CD14-positive monocyte (primary cell): ENCODE data around the gene ATP2A2. TPM values are rescaled to one million over a fixed set of nuclear protein-coding genes. Genes with fewer than 3 reads are reported as not detected.

ENCODE experiments used
- DNase-seq, 3 donors: peaks; one replicate each; pipeline ENCODE4 v3.0.0-alpha.2; 2011 to 2022
- H2AFZ ChIP-seq: 2 replicates; pipeline ENCODE4 v1.6.0; 2012; ENCODE audit warnings: mild to moderate bottlenecking, low read depth, low read length, inconsistent platforms; ENCODE audit not compliant: insufficient read depth, poor library complexity, severe bottlenecking
- H3K27ac ChIP-seq, 2 donors: 1 replicate in 1 of 2; 2 replicates in 1 of 2; pipeline ENCODE4 v1.5.1; 2012 to 2013; ENCODE audit warnings: low read length in 2 of 2, control low read depth in 1 of 2, inconsistent platforms in 1 of 2, low read depth in 1 of 2, mild to moderate bottlenecking in 1 of 2
- H3K27me3 ChIP-seq, 2 donors: one replicate each; pipeline versions ENCODE4 v1.6.0 to v1.6.1; 2011 to 2013; ENCODE audit warnings: low read length in 2 of 2; ENCODE audit not compliant: control insufficient read depth in 2 of 2, insufficient read depth in 2 of 2
- H3K36me3 ChIP-seq, 2 donors: replicated peaks in 1 of 2; 1 replicate in 1 of 2; 2 replicates in 1 of 2; pipeline versions ENCODE4 v1.5.1 to v1.6.1; 2012 to 2013; ENCODE audit warnings: low read length in 2 of 2, control low read depth in 1 of 2, inconsistent platforms in 1 of 2, mild to moderate bottlenecking in 1 of 2; ENCODE audit not compliant: insufficient read depth in 2 of 2, control insufficient read depth in 1 of 2
- H3K4me1 ChIP-seq, 2 donors: 1 replicate in 1 of 2; 2 replicates in 1 of 2; pipeline versions ENCODE4 v1.5.1 to v1.6.1; 2012 to 2013; ENCODE audit warnings: low read length in 2 of 2, control low read depth in 1 of 2, inconsistent platforms in 1 of 2, mild to moderate bottlenecking in 1 of 2, moderate library complexity in 1 of 2; ENCODE audit not compliant: insufficient read depth in 2 of 2, control insufficient read depth in 1 of 2
- H3K4me2 ChIP-seq: replicated peaks from 2 replicates; pipeline ENCODE3; 2012; ENCODE audit warnings: low read length, moderate library complexity, mild to moderate bottlenecking; ENCODE audit not compliant: poor library complexity, severe bottlenecking; ENCODE audit errors: extremely low read depth
- H3K4me3 ChIP-seq, 3 experiments: fragments of 200-600 bp in 1 of 3; sonication (generic) in 1 of 3; replicated peaks in 1 of 3; 1 replicate in 2 of 3; 2 replicates in 1 of 3; pipeline ENCODE4 v1.5.1; 2011 to 2013; ENCODE audit warnings: low read length in 3 of 3, mild to moderate bottlenecking in 3 of 3, control low read depth in 2 of 3, low read depth in 2 of 3, inconsistent platforms in 1 of 3, moderate library complexity in 1 of 3
- H3K79me2 ChIP-seq: 2 replicates; pipeline ENCODE4 v1.6.0; 2012; ENCODE audit warnings: mild to moderate bottlenecking, control low read depth, inconsistent platforms, low read length, moderate library complexity; ENCODE audit not compliant: insufficient read depth
- H3K9ac ChIP-seq: 2 replicates; pipeline ENCODE4 v1.6.0; 2017; ENCODE audit warnings: low read length, mild to moderate bottlenecking; ENCODE audit not compliant: insufficient read depth, poor library complexity, severe bottlenecking
- H3K9me3 ChIP-seq, 2 donors: replicated peaks in 1 of 2; 1 replicate in 1 of 2; 2 replicates in 1 of 2; pipeline versions ENCODE4 v1.5.1 to v1.6.1; 2012 to 2013; ENCODE audit warnings: low read length in 2 of 2, control low read depth in 1 of 2; ENCODE audit not compliant: control insufficient read depth in 1 of 2, insufficient read depth in 1 of 2
- H4K20me1 ChIP-seq: 2 replicates; pipeline ENCODE4 v1.6.0; 2012; ENCODE audit warnings: mild to moderate bottlenecking, low read length, control low read depth, moderate library complexity; ENCODE audit not compliant: insufficient read depth
- H3K27ac Mint-ChIP-seq, 7 donors: one replicate each; pipeline ENCODE4 v1.8.0; 2020; ENCODE audit warnings: mild to moderate bottlenecking in 7 of 7, mixed read lengths in 7 of 7, moderate library complexity in 6 of 7, inconsistent platforms in 2 of 7
- H3K27me3 Mint-ChIP-seq, 3 donors: one replicate each; pipeline ENCODE4 v1.8.0; 2021 to 2022; ENCODE audit warnings: low read depth in 3 of 3, mild to moderate bottlenecking in 3 of 3, mixed read lengths in 3 of 3, moderate library complexity in 3 of 3, inconsistent platforms in 1 of 3
- H3K36me3 Mint-ChIP-seq, 2 donors: one replicate each; pipeline ENCODE4 v1.8.0; 2020; ENCODE audit warnings: mixed read lengths in 2 of 2, inconsistent platforms in 1 of 2, mild to moderate bottlenecking in 1 of 2
- H3K4me1 Mint-ChIP-seq: one replicate; pipeline ENCODE4 v1.8.0; 2020; ENCODE audit warnings: mild to moderate bottlenecking, mixed read lengths
- H3K4me3 Mint-ChIP-seq, 2 donors: one replicate each; pipeline ENCODE4 v1.8.0; 2020; ENCODE audit warnings: mild to moderate bottlenecking in 2 of 2, mixed read lengths in 2 of 2, moderate library complexity in 1 of 2
- H3K9me3 Mint-ChIP-seq, 7 donors: one replicate each; pipeline ENCODE4 v1.8.0; 2020 to 2022; ENCODE audit warnings: mixed read lengths in 7 of 7, mild to moderate bottlenecking in 6 of 7, moderate library complexity in 6 of 7, inconsistent platforms in 2 of 7
- CTCF ChIP-seq: fragments of 200-600 bp; IDR thresholded peaks from one replicate; pipeline ENCODE4 v1.8.0; 2022; ENCODE audit warnings: antibody characterized with exemption, mild to moderate bottlenecking
- WGBS: methylation state at CpG from one replicate; pipeline ENCODE4 v1.1.5; 2013; ENCODE audit warnings: missing lambda C conversion rate; ENCODE audit not compliant: insufficient coverage; 5-methylcytosine and 5-hydroxymethylcytosine counted together
- intact Hi-C, 2 donors: fragments of 100-400 bp; cut with micrococcal nuclease; formaldehyde crosslinking; loops; one replicate each; pipeline versions ENCODE4 v1.15.0 to v1.15.1; 2023
- polyA plus RNA-seq, 3 donors: library from polyadenylated mRNA; depleted of rRNA in 1 of 3; unstranded in 2 of 3; stranded (reverse) in 1 of 3; fragments of 300-500 nt in 2 of 3; fragments of >200 nt in 1 of 3; fragmentation: Illumina TruSeq in 2 of 3; gene quantifications; 1 replicate in 2 of 3; 2 replicates in 1 of 3; pipeline ENCODE4 v1.2.3, GENCODE V29; 2012 to 2021

Gene ATP2A2
- polyA plus RNA-seq, 3 donors = 4.5 to 83.1 (median 6.9) TPM

- H2AFZ ChIP-seq = peak overlapping the region; percentile 53
- H3K27ac Mint-ChIP-seq = peak overlapping the region in 6 of 7 donors; percentile 15 to 70 (median 52)
- H3K4me3 ChIP-seq = peak overlapping the region in 1 of 3 experiments; percentile 31
- no peaks in the 10 kb centered on the region for H3K36me3 ChIP-seq
- peaks cover 5 to 6% (median 6%) of the 10 kb centered on the region in 3 donors for H3K27me3 Mint-ChIP-seq
- no peaks in the 10 kb centered on the region for H4K20me1 ChIP-seq
- H3K9me3 ChIP-seq = no peaks in the 10 kb centered on the region
- intact Hi-C loops = no loop called here
- H3K4me1 Mint-ChIP-seq = peaks cover 37% of the 10 kb centered on the region
- H3K27ac ChIP-seq = peak overlapping the region in 1 of 2 donors; percentile 15
- DNase-seq = peak in 2 of 3 donors; percentile 22 to 23
- H3K4me1 ChIP-seq = peaks cover 21 to 26% of the 10 kb centered on the region in 2 donors
- H3K9me3 Mint-ChIP-seq = peaks cover 0 to 1% (median 0%) of the 10 kb centered on the region in 7 donors
- H3K4me3 Mint-ChIP-seq = peak overlapping the region; percentile 67 to 84
- WGBS = 20% methylated on average over 5 of the region's 9 CpGs
- TF ChIP-seq CTCF = no peak
- H3K9ac ChIP-seq = no peak overlapping the region
- peak overlapping the region; percentile 50 for H3K4me2 ChIP-seq
- H3K36me3 Mint-ChIP-seq = no peaks in the 10 kb centered on the region
- H3K79me2 ChIP-seq = no peaks in the 10 kb centered on the region
- no peaks in the 10 kb centered on the region for H3K27me3 ChIP-seq
Observed at GRCh38 chr12:110266980-110267620, 13.9 kb upstream of the ATP2A2 start.

GRCh38 chr12:110269622-110270124, 11.4 kb upstream of the ATP2A2 start:
- intact Hi-C loops = no loop called here
- Histone ChIP-seq H3K9ac (no peak overlapping the region), H3K4me2 (no peak overlapping the region), H3K4me3 (no peak overlapping the region), H3K36me3 (no peaks in the 10 kb centered on the region), H4K20me1 (no peaks in the 10 kb centered on the region), H3K9me3 (no peaks in the 10 kb centered on the region), H3K27me3 (no peaks in the 10 kb centered on the region), H3K79me2 (no peaks in the 10 kb centered on the region), H2AFZ (no peak overlapping the region), H3K4me1 (peaks cover 11 to 13% of the 10 kb centered on the region in 2 donors), H3K27ac (no peak overlapping the region)
- H3K9me3 Mint-ChIP-seq = peaks cover 0 to 4% (median 0%) of the 10 kb centered on the region in 7 donors
- H3K27me3 Mint-ChIP-seq = peaks cover 6 to 7% (median 6%) of the 10 kb centered on the region in 3 donors
- 93% methylated on average over 3 of the region's 8 CpGs for WGBS
- H3K4me3 Mint-ChIP-seq = no peak overlapping the region
- peaks cover 25% of the 10 kb centered on the region for H3K4me1 Mint-ChIP-seq
- TF ChIP-seq CTCF = no peak
- no peak for DNase-seq
- H3K36me3 Mint-ChIP-seq = no peaks in the 10 kb centered on the region
- H3K27ac Mint-ChIP-seq = no peak overlapping the region
